GM18507 (cell line): Measurements from ENCODE around the gene PNPLA2.

Experiments used
- DNase-seq: peaks from one replicate; pipeline ENCODE4 v3.0.0; 2011; ENCODE audit warnings: low read depth; ENCODE audit not compliant: insufficient read length; ENCODE audit errors: extremely low spot score
- FAIRE-seq: peaks from 2 replicates; lab custom pipeline; 2011; peaks lifted over from hg19 to GRCh38; lab: Jason Lieb, UNC

The PNPLA2 gene, protein sequence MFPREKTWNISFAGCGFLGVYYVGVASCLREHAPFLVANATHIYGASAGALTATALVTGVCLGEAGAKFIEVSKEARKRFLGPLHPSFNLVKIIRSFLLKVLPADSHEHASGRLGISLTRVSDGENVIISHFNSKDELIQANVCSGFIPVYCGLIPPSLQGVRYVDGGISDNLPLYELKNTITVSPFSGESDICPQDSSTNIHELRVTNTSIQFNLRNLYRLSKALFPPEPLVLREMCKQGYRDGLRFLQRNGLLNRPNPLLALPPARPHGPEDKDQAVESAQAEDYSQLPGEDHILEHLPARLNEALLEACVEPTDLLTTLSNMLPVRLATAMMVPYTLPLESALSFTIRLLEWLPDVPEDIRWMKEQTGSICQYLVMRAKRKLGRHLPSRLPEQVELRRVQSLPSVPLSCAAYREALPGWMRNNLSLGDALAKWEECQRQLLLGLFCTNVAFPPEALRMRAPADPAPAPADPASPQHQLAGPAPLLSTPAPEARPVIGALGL

DNA sequence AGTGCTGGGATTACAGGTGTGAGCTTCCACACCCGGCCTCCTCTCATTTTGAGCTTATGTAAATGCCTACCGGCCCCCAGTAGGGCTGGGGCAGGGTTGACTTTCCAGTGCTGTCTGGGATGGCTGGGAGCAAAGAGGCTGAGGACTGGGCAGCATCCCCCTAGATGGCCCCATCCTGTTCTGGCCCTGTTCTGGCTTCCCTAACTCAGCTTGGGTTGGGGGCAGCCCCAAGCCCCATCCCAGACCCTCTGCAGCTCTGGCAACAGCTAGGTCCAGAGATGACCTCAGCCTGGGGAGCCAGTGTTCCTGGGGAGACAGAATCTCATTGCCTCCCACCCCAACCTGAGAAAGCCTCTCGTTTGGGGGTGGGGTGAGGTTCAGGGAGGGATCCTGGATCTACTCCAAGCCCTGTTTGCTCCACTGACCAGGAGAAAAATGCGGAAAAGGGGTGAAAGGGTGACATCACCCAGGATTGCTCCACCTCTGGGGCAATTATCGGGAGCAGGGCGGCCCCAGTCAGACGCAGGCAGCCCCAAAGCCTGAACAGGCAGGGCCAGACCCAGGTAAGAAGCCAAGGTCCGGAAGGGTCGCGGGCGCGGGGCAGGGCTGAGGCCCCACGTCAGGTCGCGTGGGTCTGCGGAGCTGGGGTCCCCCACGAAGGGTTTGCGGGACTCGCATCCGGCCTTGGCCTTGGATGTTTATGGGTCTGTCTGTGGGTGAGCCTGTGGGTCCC is at the start of gene PNPLA2:
TSS of gene PNPLA2 (plus strand) at position 519 of the 733 bp plus-strand sequence. CDS start 805 bp downstream, outside the sequence.
- FAIRE-seq (no peak), DNase-seq (no peak)

DNA sequence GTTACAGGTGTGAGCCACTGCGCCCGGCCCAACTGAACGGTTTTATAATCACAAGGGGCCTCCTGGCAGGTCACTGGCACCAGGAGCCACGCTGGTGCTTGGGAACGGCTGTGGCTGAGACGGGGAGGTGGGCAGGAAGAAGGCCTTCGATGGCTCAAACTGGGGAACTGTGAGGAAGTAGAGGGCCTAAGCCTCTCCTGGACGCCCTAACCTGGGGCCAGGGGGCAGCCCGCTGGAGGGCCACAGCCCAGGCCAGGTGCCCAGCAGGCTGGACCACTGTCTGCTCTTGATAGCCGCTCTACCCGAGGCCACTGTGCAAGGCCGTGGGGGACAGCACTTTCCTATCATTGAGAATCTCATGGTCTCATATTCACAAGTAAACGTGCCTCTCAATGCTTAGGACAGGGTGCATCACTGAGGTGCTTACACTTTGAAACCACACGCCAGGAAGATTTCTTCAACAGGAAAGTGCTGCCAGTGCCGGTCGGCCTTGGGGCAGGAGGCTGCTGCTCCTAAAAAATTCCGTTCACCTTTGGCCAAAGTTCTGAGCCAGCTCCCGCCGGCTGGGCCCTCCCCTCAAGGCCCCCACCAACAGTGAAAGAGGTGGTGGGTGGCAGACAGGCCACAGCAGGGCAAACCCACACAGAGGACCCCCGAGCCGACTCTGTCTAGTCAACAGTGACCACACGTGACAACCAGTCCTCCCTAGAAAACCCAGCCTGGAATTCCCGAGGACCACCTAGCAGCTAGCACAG is 48.6 kb upstream of the PNPLA2 start:
- DNase-seq (no peak), FAIRE-seq (no peak)

DNA sequence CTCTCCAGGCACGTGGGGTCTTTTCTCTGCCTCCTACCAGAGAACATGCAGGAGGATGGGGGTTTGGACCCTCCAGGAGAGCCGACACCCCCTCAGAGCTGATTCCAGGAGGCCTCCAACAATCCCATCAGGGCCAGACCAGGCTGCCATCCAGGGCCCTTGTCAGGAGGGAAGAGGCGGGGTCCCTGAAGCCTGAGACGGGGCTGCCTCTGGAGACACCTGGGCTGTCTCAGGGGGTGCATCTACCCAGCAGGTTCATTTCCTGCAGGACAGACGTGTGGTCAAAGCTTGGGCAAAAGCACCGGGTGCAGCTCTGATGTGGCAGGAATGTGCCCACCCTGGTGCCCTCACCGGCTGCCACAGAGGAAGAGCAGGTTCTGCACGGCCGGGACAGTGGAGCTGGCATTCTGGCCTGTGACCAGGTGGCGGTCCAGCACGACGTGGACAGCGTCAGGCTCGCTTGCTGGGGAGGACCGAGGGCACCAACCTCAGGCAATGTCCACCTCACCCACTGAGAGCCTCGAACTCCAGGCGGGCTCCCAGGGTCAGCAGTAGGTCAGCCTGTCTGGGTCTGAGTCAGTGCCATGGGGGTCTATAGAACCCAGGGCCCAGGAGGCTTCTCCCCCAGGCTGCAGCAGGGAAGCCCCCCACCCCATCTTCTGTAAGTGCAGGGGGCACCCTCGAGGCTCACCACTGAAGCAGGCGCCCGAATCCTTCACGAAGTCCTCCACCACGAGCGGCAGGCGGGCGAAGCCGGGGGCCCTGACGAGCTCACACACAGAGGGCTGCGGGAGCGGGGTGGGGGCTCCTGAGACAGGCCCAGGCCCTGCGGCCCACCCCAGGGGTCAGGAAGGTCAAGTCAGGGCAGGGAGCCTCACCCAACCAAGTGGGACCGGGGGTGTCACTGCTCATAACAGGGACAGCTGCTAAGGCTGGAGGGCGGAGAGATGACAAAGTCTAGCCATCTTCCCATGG is 47.8 kb upstream of the PNPLA2 start:
- DNase-seq (no peak), FAIRE-seq (no peak)

DNA sequence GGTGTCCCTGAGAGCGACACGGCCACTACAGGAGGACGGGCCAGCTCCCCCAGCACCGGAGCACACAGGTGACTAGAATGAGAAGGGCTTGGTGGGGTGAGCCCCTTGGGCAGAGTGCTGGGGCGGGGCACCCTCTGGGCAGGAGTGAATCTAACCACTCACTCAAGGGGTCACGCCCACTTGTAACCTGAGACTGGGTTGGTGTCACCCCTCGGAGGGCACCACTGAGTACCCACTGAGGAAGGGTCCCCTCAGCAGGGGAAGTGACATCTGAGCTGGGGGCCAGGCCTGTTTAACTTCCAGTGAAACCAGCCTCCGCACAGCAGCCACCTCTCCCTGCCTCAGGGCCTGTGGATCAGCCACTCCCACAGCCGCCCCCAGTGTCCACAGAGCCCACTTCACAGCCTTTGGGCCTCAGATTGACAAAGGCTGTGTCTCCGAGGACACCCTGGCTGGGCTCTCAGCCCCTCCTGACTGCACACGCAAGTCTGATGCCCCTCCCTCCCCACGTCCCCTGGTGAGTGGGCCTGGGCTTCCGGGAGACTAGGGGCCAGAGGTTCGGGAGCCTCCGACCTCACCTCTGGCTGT is 47.0 kb upstream of the PNPLA2 start:
- no peak for FAIRE-seq
- no peak for DNase-seq

DNA sequence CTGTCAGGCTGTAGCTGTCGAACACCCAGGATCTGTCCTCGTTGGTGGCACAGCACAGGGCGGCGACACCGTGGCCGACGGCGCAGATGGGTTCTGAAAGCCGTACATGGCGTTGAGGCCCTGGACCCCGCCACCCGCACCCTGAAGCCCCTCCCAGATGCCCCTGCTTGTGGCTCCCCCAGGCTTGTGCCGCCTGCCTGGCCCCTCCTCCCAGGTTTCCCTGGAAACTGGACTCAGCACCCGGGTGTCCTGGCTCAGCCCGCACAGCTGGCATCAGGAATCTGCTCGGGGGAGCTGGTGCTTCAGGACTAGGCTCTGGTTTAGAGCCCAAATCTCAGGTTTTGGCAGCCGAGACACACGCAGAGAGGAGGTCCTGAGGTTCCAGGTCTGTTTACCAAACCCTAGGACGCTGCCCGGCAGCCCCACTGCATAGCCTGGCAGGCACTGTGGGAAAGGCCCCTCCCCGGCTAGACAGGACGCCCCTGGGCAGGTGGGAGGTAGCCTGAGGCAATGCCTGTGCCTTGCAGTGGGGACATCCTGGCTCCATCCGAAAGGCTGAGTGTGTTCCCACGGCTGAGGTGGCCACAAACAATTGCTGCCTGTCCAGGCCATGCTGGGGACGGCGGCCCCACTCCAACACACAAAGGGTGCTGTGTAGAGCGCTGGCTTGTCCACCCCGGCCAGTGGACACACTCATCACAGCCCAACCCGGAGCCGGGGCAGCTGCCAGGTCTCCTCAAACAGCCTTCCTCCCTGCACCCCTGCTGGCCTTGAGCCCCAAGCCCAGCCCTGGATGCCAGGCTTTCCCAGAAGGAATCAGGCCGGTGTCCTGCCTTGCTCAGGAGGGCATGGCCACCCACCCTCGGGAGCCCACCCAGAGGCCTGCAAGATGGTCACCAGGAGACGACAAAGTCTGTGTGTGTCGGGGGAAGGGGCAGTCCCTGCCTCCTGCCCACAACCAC is 46.0 kb upstream of the PNPLA2 start:
- no peak for DNase-seq
- FAIRE-seq, result no peak

DNA sequence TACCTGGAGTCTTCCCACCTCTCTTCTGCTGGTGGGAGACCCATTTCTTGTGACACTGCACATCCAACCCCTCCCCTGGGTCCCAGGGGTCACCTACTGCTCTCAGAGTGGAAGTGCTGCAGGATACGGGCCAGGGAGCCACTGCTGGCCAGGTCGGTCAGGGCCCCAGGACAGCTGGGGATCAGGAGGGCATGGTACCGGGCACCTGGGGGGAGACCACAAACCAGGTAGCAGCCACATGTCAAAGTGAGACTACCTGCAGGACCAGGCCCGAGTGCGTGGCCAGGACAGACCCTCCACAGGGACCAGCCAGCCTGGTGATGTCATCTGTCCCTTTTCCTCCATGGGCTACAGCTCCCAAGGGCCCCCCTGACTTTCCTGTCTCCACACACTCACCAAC is 45.3 kb upstream of the PNPLA2 start:
- FAIRE-seq (no peak), DNase-seq (no peak)

DNA sequence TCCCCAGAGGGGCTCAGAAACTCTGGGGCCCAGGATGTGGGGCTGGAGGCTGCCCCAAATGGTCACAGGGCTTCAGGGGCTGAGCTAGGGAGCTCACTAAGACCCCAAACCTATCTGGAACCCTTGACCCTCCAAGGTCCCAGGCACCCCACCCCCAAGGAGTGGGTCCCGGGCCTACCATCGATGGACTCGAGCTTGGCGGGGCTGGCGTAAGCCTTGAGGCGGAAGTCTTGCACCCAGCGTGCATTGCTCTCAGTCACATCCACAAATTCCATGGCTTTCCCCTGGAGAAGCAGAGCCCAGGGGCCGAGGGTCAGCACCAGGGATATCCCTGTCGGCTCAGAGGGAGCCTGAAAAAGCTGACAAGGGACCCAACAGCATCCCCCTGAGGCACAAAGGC is 44.9 kb upstream of the PNPLA2 start:
- no peak for DNase-seq
- no peak for FAIRE-seq

DNA sequence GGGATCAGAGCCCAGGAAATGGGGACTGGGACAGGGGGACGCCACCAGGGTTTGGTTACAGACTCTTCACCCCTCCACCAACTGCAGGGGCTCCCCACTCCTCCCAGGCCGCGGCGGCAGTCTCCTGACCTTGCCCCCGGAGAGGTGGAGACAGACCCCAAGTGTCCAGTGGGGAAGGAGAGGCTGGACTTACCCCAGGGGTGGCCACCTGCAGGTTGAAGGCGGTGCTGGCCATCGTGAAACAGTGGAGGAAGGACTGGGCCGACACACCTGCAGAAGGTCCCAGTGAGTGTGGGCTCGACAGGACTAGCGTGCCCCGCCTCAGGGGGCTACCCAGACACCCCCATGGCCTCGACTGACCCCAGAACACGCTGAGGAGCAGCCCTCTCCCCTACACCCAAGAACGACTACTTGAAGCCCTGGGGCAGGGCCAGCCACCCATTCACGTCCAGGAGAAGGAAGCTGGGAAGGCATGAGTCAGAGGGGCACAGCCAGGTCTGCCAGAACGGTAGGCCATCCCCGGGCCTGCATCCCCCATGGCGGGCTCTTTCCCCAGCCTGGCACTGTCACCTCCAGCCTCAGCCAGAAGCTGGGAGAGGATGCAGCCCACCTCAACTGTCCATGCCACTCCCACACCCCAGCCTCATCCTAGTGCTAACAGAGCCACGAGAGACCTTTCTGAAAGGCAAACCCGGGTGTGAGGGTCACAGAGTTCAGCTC is 43.7 kb upstream of the PNPLA2 start:
- DNase-seq (no peak), FAIRE-seq (no peak)

DNA sequence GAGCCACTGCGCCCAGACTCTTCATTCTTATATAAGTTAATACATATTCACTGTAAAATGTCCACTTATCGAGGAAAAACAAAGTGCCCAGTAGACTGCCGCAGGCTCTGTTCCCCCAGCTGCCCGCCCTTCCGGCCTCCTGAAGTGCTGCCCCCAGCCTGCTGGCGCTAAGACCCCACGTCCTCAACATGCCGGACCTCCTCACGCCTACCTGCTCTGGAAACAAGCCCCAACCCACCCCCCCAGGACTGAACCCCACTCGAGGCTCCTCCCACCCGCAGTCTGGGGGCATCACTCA is 42.5 kb upstream of the PNPLA2 start:
- FAIRE-seq (no peak), DNase-seq (no peak)

DNA sequence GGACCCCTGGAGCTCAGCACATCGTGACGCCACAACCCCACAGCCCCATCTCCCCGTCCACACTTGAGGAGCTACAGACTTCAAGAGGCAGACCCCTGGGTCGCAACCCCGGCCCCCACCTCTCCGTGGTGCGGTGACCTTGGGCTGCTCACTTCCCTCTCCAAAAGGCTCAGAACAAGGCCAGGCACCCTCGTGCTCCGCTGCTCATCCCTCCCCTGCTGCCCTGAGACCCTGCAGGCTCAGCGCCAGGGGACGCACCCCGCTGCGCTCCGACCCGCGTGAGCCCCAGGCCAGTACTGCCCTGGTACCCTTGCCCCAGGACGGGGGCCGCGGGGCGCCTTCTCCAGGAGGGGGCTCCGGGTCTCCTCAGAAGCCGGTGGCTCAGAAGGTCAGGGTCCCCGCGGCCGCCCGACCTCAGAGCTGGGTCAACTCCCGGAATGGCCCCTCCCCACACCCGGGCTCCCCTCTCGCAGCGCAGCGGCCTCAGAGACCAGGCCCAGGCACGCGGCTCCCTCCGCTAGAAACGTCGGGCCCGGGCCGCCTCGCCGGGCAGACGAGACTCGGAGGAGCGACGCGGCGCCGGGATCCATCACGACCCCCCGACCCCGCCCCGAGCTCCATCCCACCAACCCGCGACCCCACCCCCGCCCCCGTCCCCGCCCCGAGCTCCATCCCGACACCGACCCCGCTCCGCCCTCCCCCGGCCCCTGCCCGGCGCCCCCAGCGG is 42.0 kb upstream of the PNPLA2 start:
- FAIRE-seq (peak; percentile 35), DNase-seq (no peak)

DNA sequence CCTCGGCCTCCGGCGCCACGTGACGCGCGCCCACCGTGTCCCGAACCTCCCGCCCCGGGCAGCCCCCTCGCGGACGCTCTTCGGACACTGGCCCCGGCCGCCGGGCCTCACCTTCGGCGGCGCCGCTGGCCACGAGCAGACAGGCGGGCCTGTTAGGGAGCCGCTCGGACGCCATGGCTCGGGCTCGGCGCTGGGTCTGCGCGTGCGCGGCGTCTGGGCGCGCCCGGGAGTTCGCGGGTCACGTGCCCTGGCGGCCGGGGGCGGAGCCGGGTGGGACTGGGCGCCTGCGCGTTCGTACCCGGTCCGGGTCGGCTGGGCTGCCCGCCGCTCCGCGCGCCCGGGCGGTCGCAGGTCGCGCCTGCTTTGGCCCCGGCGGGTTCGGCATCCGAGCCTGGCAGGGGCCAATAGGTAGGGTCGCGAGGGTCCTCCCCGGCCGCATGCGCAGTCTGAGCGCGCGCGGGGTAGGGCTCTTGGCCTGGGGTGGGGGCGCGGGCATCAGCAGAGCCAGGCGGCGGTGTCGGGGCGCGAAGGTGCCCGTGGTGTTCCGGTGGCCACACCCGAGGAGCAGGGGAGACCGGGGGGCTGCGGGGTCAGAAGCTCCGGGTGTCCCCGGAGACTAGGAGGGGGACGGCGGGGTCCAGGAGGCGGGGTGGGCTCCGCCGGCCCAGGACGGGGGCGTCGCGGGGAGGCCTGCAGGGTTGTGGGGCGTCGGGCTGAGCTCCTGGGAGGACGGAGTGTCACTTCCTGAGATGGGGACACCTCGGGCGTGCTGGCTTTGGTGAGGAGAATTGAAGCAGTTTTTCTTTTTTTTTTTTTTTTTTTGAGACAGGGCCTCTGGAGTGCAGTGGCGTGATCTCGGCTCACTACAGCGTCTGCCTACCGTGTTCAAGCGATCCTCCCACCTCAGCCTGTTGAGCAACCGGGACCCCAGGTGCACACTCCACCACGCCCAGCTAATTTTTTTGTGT is 41.1 kb upstream of the PNPLA2 start, which contains the start of gene GATD1:
TSS of gene GATD1 (minus strand) at position 200 of the 968 bp plus-strand sequence. CDS start at position 175, 25 bp downstream.
- peak; percentile 90 for FAIRE-seq
- DNase-seq, result peak; percentile 100

DNA sequence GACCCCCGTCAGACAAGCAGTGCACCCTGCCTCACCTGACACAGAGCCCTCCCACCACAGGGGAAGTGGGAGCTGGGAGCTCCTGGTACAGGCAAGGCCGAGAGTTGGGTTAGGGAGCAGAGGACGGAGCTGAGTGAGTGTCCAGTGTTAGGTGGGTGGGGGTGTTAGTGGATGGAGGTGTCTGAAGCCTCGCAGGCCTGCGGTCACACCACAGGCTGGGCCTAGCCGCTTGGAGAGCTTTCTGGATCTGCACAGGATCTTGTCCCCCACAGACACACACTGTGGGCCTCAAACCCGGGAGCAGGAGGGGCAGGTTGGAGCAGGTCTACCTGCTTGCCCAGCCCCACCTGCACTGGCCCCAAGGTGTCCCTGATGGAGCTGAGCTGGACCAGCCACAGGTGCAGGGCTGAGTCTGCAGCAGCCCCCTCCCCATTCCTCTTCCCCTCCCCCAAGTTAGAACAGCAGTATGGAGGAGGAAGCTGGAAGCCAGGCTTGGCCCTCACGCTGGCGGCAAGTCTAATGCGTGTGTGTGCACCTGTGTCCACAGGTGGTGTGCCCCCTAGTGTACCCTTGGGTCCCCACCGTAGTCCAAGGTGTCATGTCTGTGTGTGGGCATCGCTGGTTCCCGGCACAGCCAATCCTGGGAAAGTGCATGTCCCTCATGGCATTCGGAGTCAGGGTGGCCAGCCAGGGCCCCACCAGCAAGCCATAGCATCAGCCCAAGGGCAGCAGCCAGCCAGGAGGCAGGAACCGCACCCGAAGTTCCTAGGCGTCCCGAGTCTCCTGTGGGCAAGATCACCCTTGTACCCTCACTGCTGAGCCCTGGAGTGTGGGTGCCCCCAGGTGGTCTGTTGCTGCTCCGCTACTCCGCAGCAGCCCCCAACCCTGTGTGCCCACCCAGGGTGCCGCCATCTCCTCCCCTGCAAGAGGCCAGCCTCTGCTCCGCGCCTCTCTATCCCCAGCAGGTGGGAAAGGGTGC is 39.4 kb upstream of the PNPLA2 start:
- FAIRE-seq (no peak), DNase-seq (no peak)

DNA sequence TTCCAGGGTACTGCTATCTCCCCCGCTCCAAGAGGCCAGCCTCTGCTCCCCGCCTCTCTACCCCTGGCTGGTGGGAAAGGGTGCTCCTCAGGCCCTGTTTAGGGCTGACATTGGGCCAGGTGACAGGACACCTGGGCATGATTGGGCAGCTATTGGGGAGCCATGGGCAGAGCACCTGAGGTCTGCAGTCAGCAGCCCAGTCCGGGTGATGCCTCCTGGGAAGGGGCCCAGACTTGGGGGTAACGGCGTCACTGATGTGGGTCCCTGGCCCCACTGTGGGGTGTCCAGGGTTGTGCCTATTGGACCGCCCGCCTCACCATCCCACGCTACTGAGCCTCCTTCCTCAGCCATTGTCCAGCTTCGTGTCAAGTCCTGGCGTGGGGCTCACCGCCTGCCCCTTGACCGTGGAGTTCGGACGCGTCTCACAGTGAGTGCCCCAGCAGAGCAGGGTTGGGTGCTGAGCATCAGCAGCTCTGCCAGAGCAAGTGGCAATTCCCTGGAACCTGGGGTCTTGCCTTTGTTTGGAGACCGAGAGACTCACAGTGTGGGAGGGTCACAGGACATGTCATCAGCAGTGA is 38.7 kb upstream of the PNPLA2 start:
- DNase-seq, result no peak
- no peak for FAIRE-seq
